A549 treated with GW870086 at 1 μM for 4 hours (cell line): ENCODE results near the gene RACK1. TPM values are rescaled to one million over a fixed set of nuclear protein-coding genes. Genes with fewer than 3 reads are reported as not detected.

Experiments used
- total RNA-seq: library from RNA; stranded (reverse); fragments of 200-300 nt; extraction: Qiagen RNA extraction; gene quantifications from 5 replicates; pipeline ENCODE4 v1.2.3, GENCODE V29; 2022; ENCODE audit warnings: low read depth

The RACK1 gene
- total RNA-seq: 3,139 to 3,838 TPM (median 3,319 TPM) in 5 replicates

DNA sequence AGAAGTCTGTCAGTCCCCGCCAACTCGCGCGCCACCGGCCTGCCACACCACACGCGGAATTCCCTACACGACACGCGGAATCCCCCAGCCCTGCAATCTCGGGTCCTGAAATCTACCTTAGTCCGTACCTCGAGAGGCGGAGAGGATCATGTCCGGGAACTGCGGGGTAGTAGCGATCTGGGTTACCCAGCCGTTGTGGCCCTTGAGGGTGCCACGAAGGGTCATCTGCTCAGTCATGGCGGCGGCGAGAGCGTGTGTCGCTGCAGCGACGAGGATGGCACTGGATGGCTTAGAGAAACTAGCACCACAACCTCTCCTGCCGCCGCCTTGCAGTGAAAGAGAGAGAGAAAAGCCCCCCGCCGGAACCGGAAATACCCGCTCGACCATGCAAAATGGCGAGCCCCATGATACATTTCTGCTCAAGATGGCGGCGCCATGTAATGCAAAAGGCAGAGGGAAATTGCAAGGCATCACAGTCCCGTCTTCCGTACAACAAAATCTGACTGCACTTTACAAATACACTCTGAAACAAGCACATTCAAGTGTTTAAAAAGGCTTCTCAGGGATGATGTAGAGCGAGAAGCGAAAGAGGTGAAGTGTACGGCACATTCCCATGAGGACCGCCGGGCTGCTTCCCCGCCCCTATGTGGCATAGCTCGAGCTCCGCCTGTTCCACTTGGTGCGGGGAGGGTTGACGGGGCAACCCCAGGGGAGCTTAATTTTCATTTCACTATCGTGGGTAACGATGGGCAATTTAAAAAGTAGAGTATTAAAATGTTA, at the start of gene RACK1:
Gene RACK1, minus strand, starts transcription at position 343 of the 780 bp plus-strand sequence. Its CDS starts 106 bp downstream, at position 237.

DNA sequence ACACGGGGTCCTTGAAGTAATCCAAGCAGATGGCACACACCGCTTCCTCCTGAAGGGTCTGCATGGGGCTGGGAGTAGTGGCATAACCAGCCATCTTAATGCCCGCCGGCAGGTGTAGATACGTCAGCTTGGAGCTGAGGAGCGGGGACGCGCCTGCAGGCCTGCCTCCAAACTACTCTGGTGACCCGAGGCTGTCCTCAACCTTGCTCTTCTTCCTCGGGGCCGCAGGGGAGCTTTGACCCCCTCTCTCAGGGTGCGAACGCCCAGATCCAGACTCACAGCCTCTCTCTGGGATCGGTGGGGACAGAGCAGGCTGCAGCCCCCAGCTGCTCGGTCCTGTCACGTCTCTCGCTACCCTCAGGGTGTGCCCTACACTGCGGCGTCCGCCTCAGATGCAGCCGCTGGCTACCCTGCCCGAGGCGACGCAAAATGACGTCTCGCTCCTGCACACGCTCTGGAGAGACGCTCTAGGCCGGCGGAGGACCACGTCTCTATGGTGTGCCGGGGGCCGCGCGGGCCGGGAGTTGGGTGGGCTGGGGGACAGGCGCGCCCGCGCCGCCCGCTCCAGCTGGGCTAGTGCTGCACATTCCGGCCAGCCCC, 17.1 kb upstream of the RACK1 start, which contains the start of gene TRIM52:
Gene TRIM52, minus strand, starts transcription at position 424 of the 600 bp plus-strand sequence. Its CDS starts 330 bp downstream, at position 94.

DNA sequence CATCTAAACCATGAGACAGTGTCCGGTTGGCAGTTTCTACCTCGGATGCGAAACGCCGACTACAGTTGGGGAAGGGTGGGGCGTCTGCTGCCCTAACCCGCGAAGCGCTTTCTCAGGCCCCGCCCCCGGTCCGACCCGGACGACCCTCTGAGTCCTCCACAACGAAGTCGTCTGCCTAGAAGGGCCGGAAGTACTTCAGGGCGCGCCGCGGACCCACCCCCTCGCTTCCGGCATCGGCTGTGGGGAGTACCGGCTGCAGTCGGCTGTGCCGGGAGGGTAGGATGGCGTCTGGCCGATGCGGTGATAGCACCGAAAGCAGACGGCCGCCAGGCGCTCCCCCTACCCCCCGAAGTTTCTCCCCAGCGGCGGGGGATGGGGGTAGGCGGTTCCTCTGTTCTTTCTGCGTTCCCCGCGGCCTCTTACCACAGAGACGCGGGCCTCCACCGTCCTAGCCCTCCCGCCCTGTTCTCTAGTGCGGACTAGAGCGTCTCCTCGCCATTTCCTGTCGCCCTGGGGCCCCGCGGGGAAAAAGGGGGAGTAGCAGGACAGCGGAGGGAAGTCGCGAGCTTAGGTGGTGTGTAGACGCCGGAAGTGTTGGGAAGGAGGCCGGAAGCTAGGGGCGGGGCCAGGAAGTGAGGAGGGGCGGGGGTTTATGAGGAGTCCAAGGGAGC, 20.5 kb downstream of the RACK1 start, which contains the start of gene TRIM41:
Gene TRIM41, plus strand, starts transcription at position 224 of the 671 bp plus-strand sequence. CDS start 719 bp downstream, outside the sequence.

GRCh38 chr5:181204826-181205760, 38.6 kb downstream of the RACK1 start, which contains the start of gene TRIM7:
Gene TRIM7, minus strand, starts transcription at chr5:181205196. Its CDS starts 86 bp downstream, at chr5:181205110.

Other genes starting within 250 kb of the RACK1 start
- 0.19 to 1.0 TPM (median 0.72 TPM) in 5 replicates for gene BTNL9, start 203.6 kb downstream of the RACK1 start, total RNA-seq
- gene OR2V1, start 112.7 kb downstream of the RACK1 start, total RNA-seq: not detected in 5 replicates
- not detected in 5 replicates for gene OR2V2, start 96.3 kb downstream of the RACK1 start, total RNA-seq
- 27.8 to 44.8 TPM (median 42.6 TPM) in 5 replicates for gene TRIM7, start 38.7 kb downstream of the RACK1 start, total RNA-seq
- 21.5 to 29.5 TPM (median 28.7 TPM) in 5 replicates for gene TRIM41, start 20.6 kb downstream of the RACK1 start, total RNA-seq
- 4.0 to 6.8 TPM (median 6.0 TPM) in 5 replicates for gene TRIM52, start 17.2 kb upstream of the RACK1 start, total RNA-seq
- not detected in 5 replicates for gene OR4F3, start 123.4 kb upstream of the RACK1 start, total RNA-seq